Transverse colon (tissue), 4 donors: ENCODE results near the gene CAPZA2. TPM values are rescaled to one million over a fixed set of nuclear protein-coding genes. Genes with fewer than 3 reads are reported as not detected.

Experiments used
- DNase-seq: peaks from one replicate; pipeline ENCODE4 v3.0.0-alpha.2; 2019
- H3K27ac ChIP-seq, 4 donors: fragments of 200-600 bp; sonication (generic); 2 replicates each; pipeline ENCODE4 v1.5.1; 2016 to 2018; ENCODE audit warnings: inconsistent platforms in 4 of 4
- H3K27me3 ChIP-seq: fragments of 200-600 bp; sonication (generic); 2 replicates; pipeline ENCODE4 v1.5.1; 2017; ENCODE audit warnings: inconsistent platforms
- H3K36me3 ChIP-seq, 4 donors: fragments of 200-600 bp; sonication (generic); 2 replicates each; pipeline ENCODE4 v1.5.1; 2017 to 2019; ENCODE audit warnings: inconsistent platforms in 4 of 4
- H3K4me1 ChIP-seq, 4 donors: fragments of 200-600 bp; sonication (generic); 2 replicates each; pipeline ENCODE4 v1.5.1; 2017 to 2020; ENCODE audit warnings: inconsistent platforms in 4 of 4
- H3K4me3 ChIP-seq, 4 donors: fragments of 200-600 bp; sonication (generic); 1 replicate in 1 of 4; 2 replicates in 3 of 4; pipeline versions ENCODE4 v1.5.1 to v1.6.1; 2017 to 2019; ENCODE audit warnings: inconsistent platforms in 4 of 4
- H3K9me3 ChIP-seq, 2 donors: fragments of 200-600 bp; sonication (generic); 2 replicates each; pipeline ENCODE4 v1.5.1; 2017 to 2019; ENCODE audit warnings: inconsistent platforms in 2 of 2
- CTCF ChIP-seq, 5 experiments: fragments of 200-600 bp in 3 of 5; fragments of 450-650 bp in 2 of 5; sonication (generic) in 3 of 5; IDR thresholded peaks; 1 replicate in 2 of 5; 2 replicates in 3 of 5; pipeline ENCODE4 v1.5.1; 2016 to 2017; ENCODE audit warnings: antibody characterized with exemption in 5 of 5, inconsistent platforms in 3 of 5, mild to moderate bottlenecking in 2 of 5, moderate library complexity in 1 of 5
- EP300 ChIP-seq: sonication (generic); formaldehyde crosslinking; IDR thresholded peaks from one replicate; pipeline ENCODE4 v1.6.1; 2017; ENCODE audit warnings: antibody characterized with exemption, low read depth
- POLR2A ChIP-seq: fragments of 450-650 bp; IDR thresholded peaks from one replicate; pipeline ENCODE4 v1.6.1; 2016; ENCODE audit warnings: antibody characterized with exemption, mild to moderate bottlenecking, moderate library complexity
- POLR2AphosphoS5 ChIP-seq, 3 donors: sonication (generic); formaldehyde crosslinking; IDR thresholded peaks; one replicate each; pipeline ENCODE4 v1.6.1; 2016; ENCODE audit warnings: antibody characterized with exemption in 3 of 3
- WGBS, 2 donors: methylation state at CpG; one replicate each; pipeline ENCODE4 v1.1.5; 2018; ENCODE audit warnings: low coverage in 1 of 2; 5-methylcytosine and 5-hydroxymethylcytosine counted together
- in situ Hi-C, 4 donors: fragments of 200-750 bp; cut with MboI; loops; one replicate each; pipeline versions ENCODE4 v1.15.0 to v1.15.1; 2017; ENCODE audit warnings: low sequenced_read_pairs in 3 of 4, low pct_ligation_motif_present in 1 of 4, low pct_unique_long_range_greater_than_20kb in 1 of 4
- intact Hi-C: fragments of 100-400 bp; cut with DNase I; formaldehyde crosslinking; loops from one replicate; pipeline ENCODE4 v1.15.1; 2023; ENCODE audit warnings: low total_unique reads
- total RNA-seq, 4 donors: library from RNA; depleted of rRNA; stranded (reverse); fragments of >200 nt; gene quantifications; one replicate each; pipeline ENCODE4 v1.1.0, GENCODE V29; 2016

CAPZA2 gene
- total RNA-seq, 4 donors from 2014 or later = 74.4 to 133 (median 88.5) TPM

- DNase-seq = peak; percentile 64
- H3K27ac ChIP-seq = peak within 1 kb of the TSS; percentile 99 to 100 (median 100)
- TF ChIP-seq POLR2A = peak; percentile 56
- peak in 2 of 3 donors; percentile 19 to 64 for TF ChIP-seq POLR2AphosphoS5 (IDR thresholded peaks at IDR 0.05)
- TF ChIP-seq EP300 = no peak
- 0% methylated on average over 18 of the region's 77 CpGs; no CpG with 5 or more reads in 1 of the 2 donors for WGBS, 2 donors
- peaks cover 5 to 34% (median 22%) of the 10 kb centered on the region in 4 donors for H3K4me1 ChIP-seq
- H3K36me3 ChIP-seq = no peaks in the 10 kb centered on the region
- no peaks in the 10 kb centered on the region for H3K9me3 ChIP-seq
- H3K4me3 ChIP-seq = peak within 1 kb of the TSS; percentile 71 to 99 (median 95)
- H3K27me3 ChIP-seq = no peaks in the 10 kb centered on the region
- in situ Hi-C loops = loop anchor here in 1 of 4 donors (25.0 kb wide), 1 partner anchor 1234 kb away; the partner anchor contains the start of gene LSM8
- intact Hi-C loops = no loop called here
Measured at GRCh38 chr7:116953372-116953905, 91.1 kb downstream of the CAPZA2 start, which contains the start of gene ST7. Gene ST7, plus strand, starts transcription at chr7:116953501. Its CDS starts 40 bp downstream, at chr7:116953541.

GRCh38 chr7:116953906-116954838, 91.8 kb downstream of the CAPZA2 start:
- H3K4me1 ChIP-seq = peaks cover 5 to 34% (median 22%) of the 10 kb centered on the region in 4 donors
- peak overlapping the region; percentile 71 to 99 (median 95) for H3K4me3 ChIP-seq
- TF ChIP-seq EP300 (no peak), CTCF (IDR thresholded peaks at IDR 0.05) (no peak), POLR2A (peak; percentile 48), POLR2AphosphoS5 (IDR thresholded peaks at IDR 0.05) (no peak)
- H3K27ac ChIP-seq = peak overlapping the region; percentile 99 to 100 (median 100)
- in situ Hi-C loops = loop anchor here in 1 of 4 donors (25.0 kb wide), 1 partner anchor 1233 kb away; the partner anchor contains the start of gene LSM8
- intact Hi-C loops = no loop called here
- no peaks in the 10 kb centered on the region for H3K9me3 ChIP-seq
- H3K27me3 ChIP-seq = no peaks in the 10 kb centered on the region
- 1 to 9% methylated on average over 4 to 32 of the region's 63 CpGs for WGBS, 2 donors
- no peaks in the 10 kb centered on the region for H3K36me3 ChIP-seq
- peak; percentile 61 for DNase-seq

- Histone ChIP-seq H3K27me3 (no peaks in the 10 kb centered on the region), H3K4me1 (peaks cover 5 to 34% (median 22%) of the 10 kb centered on the region in 4 donors), H3K9me3 (no peaks in the 10 kb centered on the region), H3K27ac (peak overlapping the region; percentile 99 to 100 (median 100)), H3K36me3 (no peaks in the 10 kb centered on the region), H3K4me3 (peak overlapping the region in 1 of 4 donors; percentile 96)
- TF ChIP-seq POLR2A = no peak
- TF ChIP-seq EP300 = no peak
- no peak for TF ChIP-seq POLR2AphosphoS5 (IDR thresholded peaks at IDR 0.05)
- TF ChIP-seq CTCF (IDR thresholded peaks at IDR 0.05) = no peak
- DNase-seq = no peak
- in situ Hi-C loops = loop anchor here in 1 of 4 donors (25.0 kb wide), 1 partner anchor 1232 kb away; the partner anchor contains the start of gene LSM8
- intact Hi-C loops = no loop called here
Measured at GRCh38 chr7:116955340-116955739, 93.0 kb downstream of the CAPZA2 start.

GRCh38 chr7:116955801-116956476, 93.6 kb downstream of the CAPZA2 start:
- peak overlapping the region; percentile 32 to 100 (median 99) for H3K27ac ChIP-seq
- WGBS, 2 donors = 61 to 65% methylated on average over 3 to 4 of the region's 4 CpGs
- H3K36me3 ChIP-seq = no peaks in the 10 kb centered on the region
- H3K27me3 ChIP-seq = no peaks in the 10 kb centered on the region
- peaks cover 5 to 34% (median 22%) of the 10 kb centered on the region in 4 donors for H3K4me1 ChIP-seq
- in situ Hi-C loops = loop anchor here in 1 of 4 donors (25.0 kb wide), 1 partner anchor 1231 kb away; the partner anchor contains the start of gene LSM8
- intact Hi-C loops = no loop called here
- DNase-seq = no peak
- no peak for TF ChIP-seq EP300
- TF ChIP-seq CTCF (IDR thresholded peaks at IDR 0.05) = no peak
- no peak for TF ChIP-seq POLR2A
- TF ChIP-seq POLR2AphosphoS5 (IDR thresholded peaks at IDR 0.05) = no peak
- H3K9me3 ChIP-seq = no peaks in the 10 kb centered on the region
- no peak overlapping the region for H3K4me3 ChIP-seq
